Endothelial cell of umbilical vein (primary cell): ENCODE measurements around the gene MCRIP2. TPM values are rescaled to one million over a fixed set of nuclear protein-coding genes. Genes with fewer than 3 reads are reported as not detected.

Experiments used
- BruUV-seq: library from RNA; stranded (reverse); fragments of 400-500 nt; replicated peaks from 2 replicates; lab custom pipeline; 2021; lab: Mats Ljungman, UMichigan
- CTCF ChIA-PET: fragments of 300-600, 350-600 bp; sonication (Branson Sonifier 250); formaldehyde crosslinking; loops from one replicate; lab custom pipeline; 2021; ENCODE audit warnings: antibody characterized with exemption, inconsistent platforms; lab: Charles Lee
- POLR2A ChIA-PET: fragments of 300-600, 350-600 bp; sonication (Branson Sonifier 250); formaldehyde crosslinking; loops from one replicate; lab custom pipeline; 2021; ENCODE audit warnings: antibody characterized with exemption, inconsistent platforms; lab: Charles Lee
- DNase-seq: peaks from one replicate; pipeline ENCODE4 v3.0.0-alpha.2; 2011; ENCODE audit warnings: low read depth, low spot score
- FAIRE-seq: peaks from 2 replicates; lab custom pipeline; 2011; peaks lifted over from hg19 to GRCh38; lab: Jason Lieb, UNC
- H2AFZ ChIP-seq: 2 replicates; pipeline ENCODE4 v1.6.0; 2012; ENCODE audit warnings: low read depth, low read length, control low read depth, inconsistent platforms
- H3K27ac ChIP-seq: 2 replicates; pipeline ENCODE4 v1.5.1; 2011; ENCODE audit warnings: low read depth, mild to moderate bottlenecking, control low read depth, low read length, moderate library complexity; ENCODE audit not compliant: insufficient read depth
- H3K27me3 ChIP-seq, 2 experiments: 2 replicates each; pipeline versions ENCODE4 v1.6.0 to v1.6.1; 2011; ENCODE audit warnings: low read length in 2 of 2, mixed read lengths in 1 of 2; ENCODE audit not compliant: control insufficient read depth in 2 of 2, insufficient read depth in 2 of 2
- H3K36me3 ChIP-seq, 2 experiments: 2 replicates in 1 of 2; 3 replicates in 1 of 2; pipeline ENCODE4 v1.5.1; 2011; ENCODE audit warnings: low read length in 2 of 2, mild to moderate bottlenecking in 1 of 2, moderate library complexity in 1 of 2; ENCODE audit not compliant: control insufficient read depth in 2 of 2, insufficient read depth in 2 of 2; ENCODE audit errors: extremely low read depth in 1 of 2
- H3K4me1 ChIP-seq: 3 replicates; pipeline ENCODE4 v1.5.1; 2011; ENCODE audit warnings: mild to moderate bottlenecking, low read length; ENCODE audit not compliant: control insufficient read depth, insufficient read depth; ENCODE audit errors: extremely low read depth
- H3K4me2 ChIP-seq: 2 replicates; pipeline ENCODE4 v1.6.1; 2011; ENCODE audit warnings: low read length, control low read depth, mixed read lengths; ENCODE audit not compliant: insufficient read depth
- H3K4me3 ChIP-seq, 3 experiments: fragments of 200-600 bp in 1 of 3; sonication (generic), shearing (Covaris generic) in 1 of 3; replicated peaks in 1 of 3; 2 replicates each; pipeline ENCODE4 v1.5.1; 2011 to 2016; ENCODE audit warnings: control low read depth in 3 of 3, low read length in 3 of 3, mild to moderate bottlenecking in 2 of 3, inconsistent platforms in 1 of 3, low read depth in 1 of 3, moderate library complexity in 1 of 3; ENCODE audit not compliant: insufficient read depth in 1 of 3
- H3K79me2 ChIP-seq: 2 replicates; pipeline ENCODE4 v1.6.0; 2012; ENCODE audit warnings: low read length, inconsistent platforms; ENCODE audit not compliant: control insufficient read depth, insufficient read depth
- H3K9ac ChIP-seq: replicated peaks from 2 replicates; pipeline ENCODE3; 2011; ENCODE audit warnings: low read length, control low read depth; ENCODE audit not compliant: insufficient read depth; ENCODE audit errors: extremely low read depth
- H3K9me1 ChIP-seq: replicated peaks from 3 replicates; pipeline ENCODE4 v1.6.0; 2011; ENCODE audit warnings: mild to moderate bottlenecking, low read length; ENCODE audit not compliant: control insufficient read depth, insufficient read depth; ENCODE audit errors: extremely low read depth
- H3K9me3 ChIP-seq: replicated peaks from 2 replicates; pipeline ENCODE4 v1.5.1; 2012; ENCODE audit warnings: low read length, inconsistent platforms; ENCODE audit not compliant: control insufficient read depth, insufficient read depth
- H4K20me1 ChIP-seq: replicated peaks from 2 replicates; pipeline ENCODE3; 2011; ENCODE audit warnings: mild to moderate bottlenecking, low read length; ENCODE audit not compliant: control insufficient read depth, insufficient read depth; ENCODE audit errors: extremely low read depth
- FOS ChIP-seq: IDR thresholded peaks from 2 replicates; pipeline ENCODE4 v1.6.1; 2011; ENCODE audit warnings: mild to moderate bottlenecking, low read length, moderate library complexity, borderline replicate concordance; ENCODE audit not compliant: insufficient read depth
- MYC ChIP-seq: IDR thresholded peaks from one replicate; pipeline ENCODE4 v1.6.1; 2011; ENCODE audit warnings: mild to moderate bottlenecking, low read depth, low read length
- POLR2A ChIP-seq: IDR thresholded peaks from 2 replicates; pipeline ENCODE4 v1.6.1; 2012; ENCODE audit warnings: low read depth, mild to moderate bottlenecking, control low read depth, low read length
- dilution Hi-C: fragments of 300-500 bp; cut with MboI; formaldehyde crosslinking; loops from one replicate; pipeline ENCODE4 v1.15.0; 2019; ENCODE audit warnings: low sequenced_read_pairs; ENCODE audit not compliant: extremely low pct_ligation_motif_present
- intact Hi-C: fragments of 100-400 bp; cut with micrococcal nuclease; formaldehyde crosslinking; loops from one replicate; pipeline ENCODE4 v1.10.0; 2022
- polyA plus RNA-seq, 4 experiments: library from polyadenylated mRNA; depleted of rRNA in 3 of 4; stranded (reverse) in 3 of 4; unstranded in 1 of 4; fragments of >200 nt; gene quantifications; 2 replicates each; pipeline versions ENCODE4 v1.2.1 to v1.2.3, GENCODE V29; 2011 to 2012; ENCODE audit warnings: missing spikeins in 1 of 4
- total RNA-seq: library from RNA; stranded (reverse); gene quantifications from 2 replicates; pipeline ENCODE4 v1.2.3, GENCODE V29; 2021
- TF ChIP-seq, protein P1 (sequence below): IDR thresholded peaks from 2 replicates; pipeline ENCODE4 v1.6.1; 2011; ENCODE audit not compliant: insufficient read depth, insufficient read length
- TF ChIP-seq, protein P2 (sequence below), 2 donors: IDR thresholded peaks; 1 replicate in 1 of 2; 2 replicates in 1 of 2; pipeline ENCODE4 v1.5.1; 2011; ENCODE audit warnings: low read length in 2 of 2, mild to moderate bottlenecking in 2 of 2, moderate library complexity in 2 of 2, control low read depth in 1 of 2, inconsistent platforms in 1 of 2, low read depth in 1 of 2; ENCODE audit not compliant: insufficient read depth in 1 of 2; ENCODE audit errors: extremely low read depth in 1 of 2

The MCRIP2 gene
- total and polyA plus RNA-seq, 2 donors (not counting 3 experiments of a cell fraction or from before 2014, with no cell fraction given), result 17.1 to 18.9 TPM

DNA sequence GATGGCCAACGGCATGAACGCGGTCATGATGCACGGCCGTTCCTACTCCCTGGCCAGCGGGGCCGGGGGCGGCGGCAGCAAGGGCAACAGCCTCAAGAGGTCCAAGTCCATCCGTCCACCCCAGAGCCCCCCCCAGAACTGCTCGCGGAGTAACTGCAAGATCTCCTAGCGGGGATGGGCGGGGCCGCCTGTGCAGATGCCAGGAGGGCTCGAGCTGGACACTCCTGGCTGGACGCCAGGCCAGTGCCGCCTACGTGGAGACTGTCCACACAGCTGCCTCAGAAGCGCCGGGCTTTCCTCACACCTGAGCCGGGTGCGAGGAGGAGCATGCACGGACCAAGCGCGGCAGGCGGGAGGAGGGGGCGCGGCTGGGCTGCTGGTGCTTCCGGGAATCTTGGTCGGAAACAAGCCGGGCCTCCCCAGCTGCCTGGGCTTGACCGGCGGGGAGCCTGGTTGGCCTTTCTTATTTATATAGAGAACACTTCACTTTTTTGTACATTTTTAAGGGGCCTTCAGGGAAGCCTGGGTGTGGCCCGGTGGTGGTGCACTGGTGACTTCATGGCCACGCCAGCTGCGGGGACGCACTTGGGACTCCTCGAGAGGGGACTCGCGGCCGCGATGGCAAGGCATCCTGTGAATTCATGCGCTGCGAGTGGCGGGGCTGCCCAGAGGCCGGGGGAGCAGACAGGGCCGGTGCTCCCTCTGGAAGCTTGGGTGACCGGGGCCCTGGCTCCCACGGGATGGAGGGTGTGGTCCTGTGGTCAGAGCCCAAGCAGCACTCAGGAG lies 14.0 kb upstream of the MCRIP2 start:
- Histone ChIP-seq H3K36me3 (peaks cover 0 to 5% of the 10 kb centered on the region in 2 experiments), H3K79me2 (no peaks in the 10 kb centered on the region), H3K27me3 (no peaks in the 10 kb centered on the region), H3K4me1 (peaks cover 3% of the 10 kb centered on the region), H3K9ac (no peak overlapping the region), H3K9me1 (no peaks in the 10 kb centered on the region), H3K4me3 (no peak overlapping the region), H3K9me3 (no peaks in the 10 kb centered on the region), H3K27ac (no peak overlapping the region), H4K20me1 (no peaks in the 10 kb centered on the region), H3K4me2 (no peak overlapping the region), H2AFZ (no peak overlapping the region)
- dilution Hi-C loops, result no loop called here
- ChIA-PET POLR2A (interaction anchor here (1.2 kb wide), 1 partner anchor 9 kb away, joined by 4 read pairs; the partner anchor contains the start of gene METTL26), CTCF (interaction anchor here (0.6 to 1.3 kb wide), 3 partner anchors 9 to 37 kb away, joined by 3 to 7 read pairs (median 3); partner anchors contain the start of gene METTL26)
- DNase-seq (no peak), FAIRE-seq (no peak)
- intact Hi-C loops, result loop anchor here (2.0 kb wide), 1 partner anchor 39 kb away; no protein-coding TSS in a partner anchor
- TF ChIP-seq POLR2A, result no peak
- BruUV-seq, result no TSS peak

DNA sequence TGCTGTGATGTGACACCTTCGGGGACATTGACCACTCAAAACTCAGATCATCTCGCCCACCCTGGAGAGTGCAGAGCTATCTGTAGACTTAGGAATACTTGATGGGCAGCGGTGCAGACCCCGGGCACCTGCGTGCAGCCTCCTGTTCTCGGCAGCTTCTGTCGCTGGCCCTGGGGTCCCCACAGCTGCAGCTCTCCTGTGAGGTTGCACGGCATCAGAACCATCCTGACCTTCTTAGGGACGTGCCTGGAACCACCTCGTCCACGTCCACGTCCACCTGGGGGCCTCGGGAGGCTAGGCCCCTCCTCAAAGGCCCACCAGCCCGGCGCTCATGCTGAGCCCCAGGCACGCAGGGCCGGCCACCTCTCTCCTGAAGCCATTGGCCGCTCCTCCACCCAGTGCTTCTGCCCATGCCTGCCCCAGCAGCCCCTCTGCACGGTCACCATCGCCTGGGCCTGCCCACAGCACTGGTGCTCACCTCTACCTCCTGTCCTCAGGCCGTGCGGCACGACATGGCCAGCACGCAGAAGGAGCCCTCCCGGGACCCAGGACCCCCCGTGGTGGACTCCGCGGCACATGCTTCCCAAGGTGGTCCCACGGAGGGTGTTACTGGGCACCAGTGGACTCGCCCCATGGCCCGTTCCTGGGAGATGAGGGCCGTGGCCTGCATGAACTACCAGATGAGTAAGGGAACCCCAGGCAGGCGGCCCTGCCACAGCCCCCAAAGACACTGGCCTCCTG lies 13.1 kb upstream of the MCRIP2 start:
- ChIA-PET POLR2A (no interaction called here), CTCF (no interaction called here)
- Histone ChIP-seq H3K9me1 (no peaks in the 10 kb centered on the region), H3K79me2 (no peaks in the 10 kb centered on the region), H3K27me3 (no peaks in the 10 kb centered on the region), H3K4me1 (peaks cover 3% of the 10 kb centered on the region), H3K4me2 (no peak overlapping the region), H2AFZ (no peak overlapping the region), H3K4me3 (no peak overlapping the region), H4K20me1 (no peaks in the 10 kb centered on the region), H3K27ac (no peak overlapping the region), H3K9ac (no peak overlapping the region), H3K36me3 (peaks cover 0 to 5% of the 10 kb centered on the region in 2 experiments), H3K9me3 (no peaks in the 10 kb centered on the region)
- no TSS peak for BruUV-seq
- dilution Hi-C loops, result no loop called here
- intact Hi-C loops, result no loop called here
- TF ChIP-seq POLR2A (no peak), FOS (no peak), MYC (no peak)
- TF ChIP-seq, protein P1, sequence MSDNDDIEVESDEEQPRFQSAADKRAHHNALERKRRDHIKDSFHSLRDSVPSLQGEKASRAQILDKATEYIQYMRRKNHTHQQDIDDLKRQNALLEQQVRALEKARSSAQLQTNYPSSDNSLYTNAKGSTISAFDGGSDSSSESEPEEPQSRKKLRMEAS, result no peak
- TF ChIP-seq, protein P2, sequence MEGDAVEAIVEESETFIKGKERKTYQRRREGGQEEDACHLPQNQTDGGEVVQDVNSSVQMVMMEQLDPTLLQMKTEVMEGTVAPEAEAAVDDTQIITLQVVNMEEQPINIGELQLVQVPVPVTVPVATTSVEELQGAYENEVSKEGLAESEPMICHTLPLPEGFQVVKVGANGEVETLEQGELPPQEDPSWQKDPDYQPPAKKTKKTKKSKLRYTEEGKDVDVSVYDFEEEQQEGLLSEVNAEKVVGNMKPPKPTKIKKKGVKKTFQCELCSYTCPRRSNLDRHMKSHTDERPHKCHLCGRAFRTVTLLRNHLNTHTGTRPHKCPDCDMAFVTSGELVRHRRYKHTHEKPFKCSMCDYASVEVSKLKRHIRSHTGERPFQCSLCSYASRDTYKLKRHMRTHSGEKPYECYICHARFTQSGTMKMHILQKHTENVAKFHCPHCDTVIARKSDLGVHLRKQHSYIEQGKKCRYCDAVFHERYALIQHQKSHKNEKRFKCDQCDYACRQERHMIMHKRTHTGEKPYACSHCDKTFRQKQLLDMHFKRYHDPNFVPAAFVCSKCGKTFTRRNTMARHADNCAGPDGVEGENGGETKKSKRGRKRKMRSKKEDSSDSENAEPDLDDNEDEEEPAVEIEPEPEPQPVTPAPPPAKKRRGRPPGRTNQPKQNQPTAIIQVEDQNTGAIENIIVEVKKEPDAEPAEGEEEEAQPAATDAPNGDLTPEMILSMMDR (IDR thresholded peaks at IDR 0.05; ENCODE audit: extremely low read depth in 1 of 2, insufficient read depth in 1 of 2, low read depth in 1 of 2, low read length in 2 of 2), result no peak
- DNase-seq, result no peak
- FAIRE-seq, result no peak
